ENCODE measurements around the gene PROKR1.
A peak's percentile ranks its signal among the peaks of the same experiment; 100 is the strongest.

The PROKR1 gene

GRCh38 chr2:68663371-68664156 is 20.2 kb downstream of the PROKR1 start:
- Histone ChIP-seq H3K9ac (ENCODE audit: low read length) (peak overlapping the region; percentile 7; the same call in 1 of the 2 replicates), H4K20me1 (ENCODE audit: insufficient read depth, low read length) (no peaks in the 10 kb centered on the region), H3K9me3 (ENCODE audit: insufficient read depth, low read length) (no peaks in the 10 kb centered on the region), H2AFZ (ENCODE audit: low read depth, low read length) (peak overlapping the region; percentile 24; the same call in 1 of the 2 replicates), H3K79me2 (ENCODE audit: low read length) (no peaks in the 10 kb centered on the region), H3K4me3 (ENCODE audit: low read length) (peak overlapping the region; percentile 19; the same call in 1 of the 2 replicates), H3K27ac (ENCODE audit: low read length) (no peak overlapping the region), H3K4me1 (ENCODE audit: low read length) (peaks cover 22% of the 10 kb centered on the region), H3K36me3 (replicated peaks; ENCODE audit: low read depth, low read length) (no peaks in the 10 kb centered on the region), H3K4me2 (ENCODE audit: low read length) (peak overlapping the region; percentile 52), H3K27me3 (ENCODE audit: low read depth, low read length) (no peaks in the 10 kb centered on the region)
- TF ChIP-seq, protein P1, sequence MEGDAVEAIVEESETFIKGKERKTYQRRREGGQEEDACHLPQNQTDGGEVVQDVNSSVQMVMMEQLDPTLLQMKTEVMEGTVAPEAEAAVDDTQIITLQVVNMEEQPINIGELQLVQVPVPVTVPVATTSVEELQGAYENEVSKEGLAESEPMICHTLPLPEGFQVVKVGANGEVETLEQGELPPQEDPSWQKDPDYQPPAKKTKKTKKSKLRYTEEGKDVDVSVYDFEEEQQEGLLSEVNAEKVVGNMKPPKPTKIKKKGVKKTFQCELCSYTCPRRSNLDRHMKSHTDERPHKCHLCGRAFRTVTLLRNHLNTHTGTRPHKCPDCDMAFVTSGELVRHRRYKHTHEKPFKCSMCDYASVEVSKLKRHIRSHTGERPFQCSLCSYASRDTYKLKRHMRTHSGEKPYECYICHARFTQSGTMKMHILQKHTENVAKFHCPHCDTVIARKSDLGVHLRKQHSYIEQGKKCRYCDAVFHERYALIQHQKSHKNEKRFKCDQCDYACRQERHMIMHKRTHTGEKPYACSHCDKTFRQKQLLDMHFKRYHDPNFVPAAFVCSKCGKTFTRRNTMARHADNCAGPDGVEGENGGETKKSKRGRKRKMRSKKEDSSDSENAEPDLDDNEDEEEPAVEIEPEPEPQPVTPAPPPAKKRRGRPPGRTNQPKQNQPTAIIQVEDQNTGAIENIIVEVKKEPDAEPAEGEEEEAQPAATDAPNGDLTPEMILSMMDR (IDR thresholded peaks at IDR 0.05; ENCODE audit: low read depth, low read length), result no peak
- TF ChIP-seq EZH2phosphoT487 (IDR thresholded peaks at IDR 0.05; ENCODE audit: low read depth), result no peak

GRCh38 chr2:68667371-68667770 is 24.0 kb downstream of the PROKR1 start:
- no peak overlapping the region for H3K4me3 ChIP-seq (ENCODE audit: low read length)
- H3K36me3 ChIP-seq (replicated peaks; ENCODE audit: low read depth, low read length), result no peaks in the 10 kb centered on the region
- no peaks in the 10 kb centered on the region for H4K20me1 ChIP-seq (ENCODE audit: insufficient read depth, low read length)
- no peak overlapping the region for H3K9ac ChIP-seq (ENCODE audit: low read length)
- TF ChIP-seq EZH2phosphoT487 (IDR thresholded peaks at IDR 0.05; ENCODE audit: low read depth), result no peak
- TF ChIP-seq, protein P1 (IDR thresholded peaks at IDR 0.05; ENCODE audit: low read depth, low read length), result no peak
- no peaks in the 10 kb centered on the region for H3K79me2 ChIP-seq (ENCODE audit: low read length)
- no peak overlapping the region for H2AFZ ChIP-seq (ENCODE audit: low read depth, low read length)
- H3K27me3 ChIP-seq (ENCODE audit: low read depth, low read length), result no peaks in the 10 kb centered on the region
- peaks cover 17% of the 10 kb centered on the region for H3K4me1 ChIP-seq (ENCODE audit: low read length)
- no peak overlapping the region for H3K27ac ChIP-seq (ENCODE audit: low read length)
- no peaks in the 10 kb centered on the region for H3K9me3 ChIP-seq (ENCODE audit: insufficient read depth, low read length)
- H3K4me2 ChIP-seq (ENCODE audit: low read length), result no peak overlapping the region

DNA sequence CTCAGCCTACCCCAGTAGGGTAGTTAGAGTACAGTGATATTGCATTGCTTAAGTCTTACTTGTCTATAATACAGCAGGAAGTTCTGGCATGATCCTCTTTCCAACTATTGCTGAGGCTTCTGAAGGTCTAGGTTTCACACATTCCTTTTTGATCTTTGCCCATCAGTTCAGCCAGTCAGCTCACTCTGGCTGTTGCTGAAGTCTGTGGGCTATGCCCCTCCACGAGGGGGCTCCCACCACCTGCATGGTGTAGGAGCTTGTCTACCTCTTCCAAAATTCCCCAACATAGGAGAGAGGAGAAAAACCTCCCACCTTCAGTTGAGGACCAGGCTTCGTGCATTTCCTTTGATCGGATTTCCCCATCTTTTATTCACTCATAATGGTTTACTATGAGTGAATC is 26.3 kb downstream of the PROKR1 start:
- Histone ChIP-seq H3K36me3 (replicated peaks; ENCODE audit: low read depth, low read length) (no peaks in the 10 kb centered on the region), H3K27ac (ENCODE audit: low read length) (no peak overlapping the region), H3K4me3 (ENCODE audit: low read length) (no peak overlapping the region), H4K20me1 (ENCODE audit: insufficient read depth, low read length) (no peaks in the 10 kb centered on the region), H3K27me3 (ENCODE audit: low read depth, low read length) (no peaks in the 10 kb centered on the region), H3K9ac (ENCODE audit: low read length) (no peak overlapping the region), H3K4me2 (ENCODE audit: low read length) (no peak overlapping the region), H2AFZ (ENCODE audit: low read depth, low read length) (no peak overlapping the region), H3K4me1 (ENCODE audit: low read length) (no peaks in the 10 kb centered on the region), H3K79me2 (ENCODE audit: low read length) (no peaks in the 10 kb centered on the region), H3K9me3 (ENCODE audit: insufficient read depth, low read length) (no peaks in the 10 kb centered on the region)
- TF ChIP-seq EZH2phosphoT487 (IDR thresholded peaks at IDR 0.05; ENCODE audit: low read depth), result no peak
- TF ChIP-seq, protein P1 (IDR thresholded peaks at IDR 0.05; ENCODE audit: low read depth, low read length), result peak; percentile 34

DNA sequence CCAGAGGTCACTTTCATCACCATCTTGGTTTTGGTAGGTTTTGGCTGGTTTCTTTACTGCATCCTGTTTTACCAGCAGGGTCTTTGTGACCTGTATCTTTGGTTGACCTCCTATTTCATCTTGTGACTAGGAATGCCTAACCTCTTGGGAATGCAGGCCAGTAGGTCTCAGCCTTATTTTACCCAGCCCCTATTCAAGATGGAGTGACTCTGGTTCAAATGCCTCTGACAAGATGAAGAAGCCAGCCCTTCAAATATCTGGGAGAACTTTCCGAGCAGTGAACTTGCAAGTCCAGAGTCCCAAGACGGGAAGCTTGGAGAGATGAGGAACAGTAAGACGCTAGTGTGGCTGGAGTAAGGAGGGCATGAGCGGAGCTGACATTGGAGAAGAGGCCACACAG is 28.6 kb downstream of the PROKR1 start:
- TF ChIP-seq, protein P1 (IDR thresholded peaks at IDR 0.05; ENCODE audit: low read depth, low read length), result no peak
- H3K79me2 ChIP-seq (ENCODE audit: low read length), result no peaks in the 10 kb centered on the region
- no peaks in the 10 kb centered on the region for H3K4me1 ChIP-seq (ENCODE audit: low read length)
- H2AFZ ChIP-seq (ENCODE audit: low read depth, low read length), result no peak overlapping the region
- H3K4me2 ChIP-seq (ENCODE audit: low read length), result no peak overlapping the region
- no peak overlapping the region for H3K9ac ChIP-seq (ENCODE audit: low read length)
- H3K27me3 ChIP-seq (ENCODE audit: low read depth, low read length), result no peaks in the 10 kb centered on the region
- H3K36me3 ChIP-seq (replicated peaks; ENCODE audit: low read depth, low read length), result no peaks in the 10 kb centered on the region
- H3K27ac ChIP-seq (ENCODE audit: low read length), result no peak overlapping the region
- H3K9me3 ChIP-seq (ENCODE audit: insufficient read depth, low read length), result peaks cover 9% of the 10 kb centered on the region; the same call in 1 of the 2 replicates
- H3K4me3 ChIP-seq (ENCODE audit: low read length), result no peak overlapping the region
- H4K20me1 ChIP-seq (ENCODE audit: insufficient read depth, low read length), result no peaks in the 10 kb centered on the region

Data from OCI-LY3 (cell line).